OCI-LY1 (cell line): ENCODE results near the gene LIN54.

Experiments used
- H2AFZ ChIP-seq: fragments of 200-600 bp; sonication (generic), shearing (Covaris generic); 2 replicates; pipeline ENCODE4 v1.6.0; 2014; ENCODE audit warnings: antibody characterized with exemption, mild to moderate bottlenecking, low read length
- H3F3A ChIP-seq: fragments of 200-600 bp; sonication (generic), shearing (Covaris generic); 2 replicates; pipeline ENCODE4 v1.6.0; 2014; ENCODE audit warnings: mild to moderate bottlenecking, antibody characterized with exemption, low read length, moderate library complexity; ENCODE audit not compliant: insufficient read depth
- H3K27ac ChIP-seq: fragments of 200-600 bp; sonication (generic); 2 replicates; pipeline ENCODE4 v1.5.1; 2014; ENCODE audit warnings: low read length, mixed run types, mild to moderate bottlenecking, low read depth; ENCODE audit not compliant: poor library complexity, severe bottlenecking
- H3K27me3 ChIP-seq: fragments of 200-600 bp; sonication (generic); 2 replicates; pipeline ENCODE4 v1.6.0; 2014; ENCODE audit warnings: antibody characterized with exemption, mild to moderate bottlenecking, low read length, moderate library complexity; ENCODE audit not compliant: insufficient read depth
- H3K36me3 ChIP-seq: fragments of 200-600 bp; sonication (generic); 2 replicates; pipeline ENCODE4 v1.6.1; 2014; ENCODE audit warnings: mild to moderate bottlenecking, antibody characterized with exemption, low read length, moderate library complexity, mixed read lengths; ENCODE audit not compliant: insufficient read depth
- H3K4me1 ChIP-seq: fragments of 200-600 bp; sonication (generic); 2 replicates; pipeline ENCODE4 v1.5.1; 2014; ENCODE audit warnings: mild to moderate bottlenecking, low read length, moderate library complexity; ENCODE audit not compliant: insufficient read depth, severe bottlenecking
- H3K4me2 ChIP-seq: fragments of 200-600 bp; sonication (generic), shearing (Covaris generic); 2 replicates; pipeline ENCODE4 v1.6.1; 2014; ENCODE audit warnings: low read length
- H3K4me3 ChIP-seq: fragments of 200-600 bp; sonication (generic); 2 replicates; pipeline ENCODE4 v1.5.1; 2014; ENCODE audit warnings: low read length, low read depth, mild to moderate bottlenecking, mixed read lengths; ENCODE audit not compliant: poor library complexity, severe bottlenecking
- H3K79me2 ChIP-seq: fragments of 200-600 bp; shearing (Covaris generic); 2 replicates; pipeline ENCODE4 v1.6.1; 2016; ENCODE audit warnings: mixed run types, low read length, mixed read lengths; ENCODE audit not compliant: insufficient read depth
- H3K9ac ChIP-seq: fragments of 200-600 bp; sonication (generic), shearing (Covaris generic); 2 replicates; pipeline ENCODE4 v1.6.1; 2014; ENCODE audit warnings: mild to moderate bottlenecking, low read length, mixed read lengths
- H3K9me2 ChIP-seq: fragments of 200-600 bp; sonication (generic), shearing (Covaris generic); 2 replicates; pipeline ENCODE4 v1.6.1; 2014; ENCODE audit warnings: low read depth, mild to moderate bottlenecking, low read length, mixed read lengths
- H3K9me3 ChIP-seq: fragments of 200-600 bp; shearing (Covaris generic); 2 replicates; pipeline ENCODE4 v1.6.1; 2014; ENCODE audit warnings: low read length, mixed read lengths
- H4K20me1 ChIP-seq: fragments of 200-600 bp; sonication (generic), shearing (Covaris generic); 2 replicates; pipeline ENCODE4 v1.6.0; 2016; ENCODE audit warnings: mild to moderate bottlenecking, low read length; ENCODE audit not compliant: insufficient read depth
- CTCF ChIP-seq: fragments of 200-600 bp; sonication (generic), shearing (Covaris generic); IDR thresholded peaks from 2 replicates; pipeline ENCODE4 v1.5.1; 2017; ENCODE audit warnings: mild to moderate bottlenecking, antibody characterized with exemption, low read length, moderate library complexity, mixed read lengths
- EZH2 ChIP-seq: fragments of 200-600 bp; sonication (generic), shearing (Covaris generic); IDR thresholded peaks from 2 replicates; pipeline ENCODE4 v1.8.0; 2017; ENCODE audit warnings: borderline replicate concordance, mixed run types, mild to moderate bottlenecking, antibody characterized with exemption, low read length, moderate library complexity, mixed read lengths

The LIN54 gene

GRCh38 chr4:82930848-82931755, 79.5 kb downstream of the LIN54 start:
- TF ChIP-seq EZH2 (no peak), CTCF (no peak)
- peaks cover 51% of the 10 kb centered on the region for H3K36me3 ChIP-seq

GRCh38 chr4:82921795-82922194, 88.8 kb downstream of the LIN54 start:
- peaks cover 32% of the 10 kb centered on the region for H3K36me3 ChIP-seq
- no peaks in the 10 kb centered on the region for H3K4me1 ChIP-seq
- no peak overlapping the region for H3K27ac ChIP-seq
- no peaks in the 10 kb centered on the region for H3K27me3 ChIP-seq
- TF ChIP-seq CTCF, result no peak
- TF ChIP-seq EZH2, result no peak
- no peak overlapping the region for H3K9ac ChIP-seq
- H3K79me2 ChIP-seq, result no peaks in the 10 kb centered on the region
- no peak overlapping the region for H3K4me3 ChIP-seq
- H3F3A ChIP-seq, result no peaks in the 10 kb centered on the region
- no peak overlapping the region for H3K4me2 ChIP-seq
- no peaks in the 10 kb centered on the region for H4K20me1 ChIP-seq
- no peaks in the 10 kb centered on the region for H3K9me2 ChIP-seq
- H3K9me3 ChIP-seq, result no peaks in the 10 kb centered on the region
- H2AFZ ChIP-seq, result no peak overlapping the region

More at GRCh38 chr4:82930848-82931755, 79.5 kb downstream of the LIN54 start:
- H3K9me3 ChIP-seq, result no peaks in the 10 kb centered on the region
- H3K9me2 ChIP-seq, result no peaks in the 10 kb centered on the region
- H3F3A ChIP-seq, result no peaks in the 10 kb centered on the region
- no peak overlapping the region for H3K4me3 ChIP-seq
- no peak overlapping the region for H3K27ac ChIP-seq
- H3K27me3 ChIP-seq, result no peaks in the 10 kb centered on the region
- H4K20me1 ChIP-seq, result no peaks in the 10 kb centered on the region
- no peaks in the 10 kb centered on the region for H3K4me1 ChIP-seq
- H2AFZ ChIP-seq, result no peak overlapping the region
- no peaks in the 10 kb centered on the region for H3K79me2 ChIP-seq
- H3K4me2 ChIP-seq, result no peak overlapping the region
- no peak overlapping the region for H3K9ac ChIP-seq

- Histone ChIP-seq H3K9me2 (no peaks in the 10 kb centered on the region), H3K4me2 (no peak overlapping the region), H3K27me3 (no peaks in the 10 kb centered on the region), H2AFZ (no peak overlapping the region), H3K36me3 (peaks cover 22% of the 10 kb centered on the region), H3K27ac (no peak overlapping the region), H3K4me1 (no peaks in the 10 kb centered on the region), H3K9ac (no peak overlapping the region), H3K4me3 (no peak overlapping the region), H3K9me3 (no peaks in the 10 kb centered on the region), H3K79me2 (no peaks in the 10 kb centered on the region), H4K20me1 (no peaks in the 10 kb centered on the region), H3F3A (no peaks in the 10 kb centered on the region)
- TF ChIP-seq CTCF, result no peak
- TF ChIP-seq EZH2, result no peak
Measured at GRCh38 chr4:82919386-82919785, 91.2 kb downstream of the LIN54 start.
